ENCODE measurements around the gene MICA.

- TF ChIP-seq CTCF (IDR thresholded peaks at IDR 0.05) (no peak), POLR2A (IDR thresholded peaks at IDR 0.05; ENCODE audit: low read depth) (no peak), POLR2AphosphoS5 (IDR thresholded peaks at IDR 0.05) (no peak)
Measured at GRCh38 chr6:31462026-31462963, 58.9 kb downstream of the MICA start.
